Measurements from ENCODE around the gene RIPPLY1.

DNA sequence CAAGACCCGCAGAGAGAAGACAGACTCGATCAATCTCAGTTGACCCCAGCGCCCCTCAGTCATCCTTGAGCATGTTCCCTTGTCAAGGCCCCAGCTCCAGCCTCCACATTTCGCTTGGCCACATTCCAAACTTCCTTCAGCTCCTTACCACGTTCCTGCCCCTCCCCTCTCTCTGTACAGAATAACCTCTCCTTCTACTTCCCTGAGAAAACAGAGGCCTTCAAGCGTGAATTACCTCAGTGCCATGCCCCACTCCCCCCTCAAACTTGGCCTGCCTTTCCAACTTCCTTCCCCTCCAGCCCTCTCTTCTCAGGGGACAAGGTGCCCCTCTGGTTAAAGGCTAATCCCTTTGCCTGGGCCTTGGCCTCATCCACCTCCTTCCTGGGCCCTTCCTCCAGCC is 3.2 kb upstream of the RIPPLY1 start:
- TF ChIP-seq, protein P1, sequence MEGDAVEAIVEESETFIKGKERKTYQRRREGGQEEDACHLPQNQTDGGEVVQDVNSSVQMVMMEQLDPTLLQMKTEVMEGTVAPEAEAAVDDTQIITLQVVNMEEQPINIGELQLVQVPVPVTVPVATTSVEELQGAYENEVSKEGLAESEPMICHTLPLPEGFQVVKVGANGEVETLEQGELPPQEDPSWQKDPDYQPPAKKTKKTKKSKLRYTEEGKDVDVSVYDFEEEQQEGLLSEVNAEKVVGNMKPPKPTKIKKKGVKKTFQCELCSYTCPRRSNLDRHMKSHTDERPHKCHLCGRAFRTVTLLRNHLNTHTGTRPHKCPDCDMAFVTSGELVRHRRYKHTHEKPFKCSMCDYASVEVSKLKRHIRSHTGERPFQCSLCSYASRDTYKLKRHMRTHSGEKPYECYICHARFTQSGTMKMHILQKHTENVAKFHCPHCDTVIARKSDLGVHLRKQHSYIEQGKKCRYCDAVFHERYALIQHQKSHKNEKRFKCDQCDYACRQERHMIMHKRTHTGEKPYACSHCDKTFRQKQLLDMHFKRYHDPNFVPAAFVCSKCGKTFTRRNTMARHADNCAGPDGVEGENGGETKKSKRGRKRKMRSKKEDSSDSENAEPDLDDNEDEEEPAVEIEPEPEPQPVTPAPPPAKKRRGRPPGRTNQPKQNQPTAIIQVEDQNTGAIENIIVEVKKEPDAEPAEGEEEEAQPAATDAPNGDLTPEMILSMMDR (IDR thresholded peaks at IDR 0.05) = no peak
- no peak for TF ChIP-seq POLR2A (IDR thresholded peaks at IDR 0.05)

Measured in uterus (tissue), 2 donors.